Mammary epithelial cell (primary cell): ENCODE results near the gene DHX9.

Experiments used
- EZH2 ChIP-seq: IDR thresholded peaks from 2 replicates; pipeline ENCODE4 v1.6.1; 2012; ENCODE audit warnings: low read length, inconsistent platforms, borderline replicate concordance
- TF ChIP-seq, protein P1 (sequence below), 2 donors: IDR thresholded peaks in 1 of 2; conservative IDR thresholded peaks in 1 of 2; 2 replicates each; pipeline ENCODE4 v1.5.1; 2011 to 2012; ENCODE audit warnings: inconsistent platforms in 2 of 2, low read length in 2 of 2, mild to moderate bottlenecking in 2 of 2, control low read depth in 1 of 2, low read depth in 1 of 2; ENCODE audit not compliant: insufficient read depth in 1 of 2; ENCODE audit errors: extremely low read depth in 1 of 2

DNA sequence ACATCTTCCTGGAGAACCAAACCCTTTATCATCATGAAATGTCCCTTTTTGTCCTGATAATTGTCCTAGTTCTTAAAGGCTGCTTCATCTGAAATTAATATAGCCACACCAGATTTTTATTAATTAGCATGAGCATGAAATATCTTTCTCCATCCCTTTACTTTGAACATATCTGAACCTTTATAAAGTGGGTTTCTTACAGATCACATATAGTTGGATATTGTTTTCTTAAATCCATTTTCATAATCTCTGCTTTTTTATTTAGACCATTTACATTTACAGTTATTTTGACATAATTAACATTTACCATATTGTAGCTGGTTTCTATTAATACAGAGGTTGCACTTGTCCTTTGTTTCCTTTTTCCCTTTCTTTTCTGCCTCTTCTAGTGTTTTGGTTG, 96.6 kb downstream of the DHX9 start:
- TF ChIP-seq, protein P1, sequence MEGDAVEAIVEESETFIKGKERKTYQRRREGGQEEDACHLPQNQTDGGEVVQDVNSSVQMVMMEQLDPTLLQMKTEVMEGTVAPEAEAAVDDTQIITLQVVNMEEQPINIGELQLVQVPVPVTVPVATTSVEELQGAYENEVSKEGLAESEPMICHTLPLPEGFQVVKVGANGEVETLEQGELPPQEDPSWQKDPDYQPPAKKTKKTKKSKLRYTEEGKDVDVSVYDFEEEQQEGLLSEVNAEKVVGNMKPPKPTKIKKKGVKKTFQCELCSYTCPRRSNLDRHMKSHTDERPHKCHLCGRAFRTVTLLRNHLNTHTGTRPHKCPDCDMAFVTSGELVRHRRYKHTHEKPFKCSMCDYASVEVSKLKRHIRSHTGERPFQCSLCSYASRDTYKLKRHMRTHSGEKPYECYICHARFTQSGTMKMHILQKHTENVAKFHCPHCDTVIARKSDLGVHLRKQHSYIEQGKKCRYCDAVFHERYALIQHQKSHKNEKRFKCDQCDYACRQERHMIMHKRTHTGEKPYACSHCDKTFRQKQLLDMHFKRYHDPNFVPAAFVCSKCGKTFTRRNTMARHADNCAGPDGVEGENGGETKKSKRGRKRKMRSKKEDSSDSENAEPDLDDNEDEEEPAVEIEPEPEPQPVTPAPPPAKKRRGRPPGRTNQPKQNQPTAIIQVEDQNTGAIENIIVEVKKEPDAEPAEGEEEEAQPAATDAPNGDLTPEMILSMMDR (conservative IDR thresholded peaks at IDR 0.05 in 1 of 2, IDR thresholded peaks at IDR 0.05 in 1 of 2; ENCODE audit: extremely low read depth in 1 of 2, insufficient read depth in 1 of 2, low read depth in 1 of 2, low read length in 2 of 2): no peak
- no peak for TF ChIP-seq EZH2
